ENCODE results near the gene CCDC12. TPM values are rescaled to one million over a fixed set of nuclear protein-coding genes. Genes with fewer than 3 reads are reported as not detected.

Gene CCDC12
- total RNA-seq, 2 donors from 2014 or later = 46.7 to 47.8 TPM

DNA sequence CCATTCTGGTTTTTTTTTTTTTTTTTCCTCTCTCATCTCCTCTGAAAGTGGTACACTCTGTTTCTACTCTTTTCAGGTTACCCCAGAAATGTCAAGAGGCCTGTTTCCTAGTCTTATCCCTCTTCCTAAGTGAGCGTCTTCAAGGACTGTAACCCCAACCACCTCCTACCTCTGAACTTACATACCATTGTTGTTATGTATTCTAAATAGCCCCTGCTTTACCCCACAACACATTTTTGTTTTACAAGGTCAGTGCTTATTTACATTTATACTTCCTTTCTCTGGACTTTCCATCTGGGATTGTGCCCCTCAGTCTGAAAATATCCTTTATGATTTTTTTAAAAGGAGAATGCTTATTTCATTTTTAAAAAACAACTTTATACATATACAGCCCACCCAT lies 60.3 kb downstream of the CCDC12 start:
- H3K9me3 Mint-ChIP-seq = peaks cover 18% of the 10 kb centered on the region
- H3K4me3 Mint-ChIP-seq = no peak overlapping the region
- TF ChIP-seq, protein P1, sequence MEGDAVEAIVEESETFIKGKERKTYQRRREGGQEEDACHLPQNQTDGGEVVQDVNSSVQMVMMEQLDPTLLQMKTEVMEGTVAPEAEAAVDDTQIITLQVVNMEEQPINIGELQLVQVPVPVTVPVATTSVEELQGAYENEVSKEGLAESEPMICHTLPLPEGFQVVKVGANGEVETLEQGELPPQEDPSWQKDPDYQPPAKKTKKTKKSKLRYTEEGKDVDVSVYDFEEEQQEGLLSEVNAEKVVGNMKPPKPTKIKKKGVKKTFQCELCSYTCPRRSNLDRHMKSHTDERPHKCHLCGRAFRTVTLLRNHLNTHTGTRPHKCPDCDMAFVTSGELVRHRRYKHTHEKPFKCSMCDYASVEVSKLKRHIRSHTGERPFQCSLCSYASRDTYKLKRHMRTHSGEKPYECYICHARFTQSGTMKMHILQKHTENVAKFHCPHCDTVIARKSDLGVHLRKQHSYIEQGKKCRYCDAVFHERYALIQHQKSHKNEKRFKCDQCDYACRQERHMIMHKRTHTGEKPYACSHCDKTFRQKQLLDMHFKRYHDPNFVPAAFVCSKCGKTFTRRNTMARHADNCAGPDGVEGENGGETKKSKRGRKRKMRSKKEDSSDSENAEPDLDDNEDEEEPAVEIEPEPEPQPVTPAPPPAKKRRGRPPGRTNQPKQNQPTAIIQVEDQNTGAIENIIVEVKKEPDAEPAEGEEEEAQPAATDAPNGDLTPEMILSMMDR (conservative IDR thresholded peaks at IDR 0.05) = no peak
- peaks cover 56% of the 10 kb centered on the region for H3K36me3 ChIP-seq (ENCODE audit: control insufficient read depth, insufficient read depth, low read length)
- 67 to 88% methylated on average over 1 of the region's 1 CpG for WGBS, 2 experiments (ENCODE audit: insufficient coverage in 1 of 2, insufficient read length in 1 of 2)
- no peaks in the 10 kb centered on the region for H3K4me1 Mint-ChIP-seq
- no peaks in the 10 kb centered on the region for H3K27me3 ChIP-seq (ENCODE audit: control insufficient read depth, insufficient read depth, low read length, poor library complexity, severe bottlenecking)
- H3K4me1 ChIP-seq (ENCODE audit: control insufficient read depth, insufficient read depth, low read length) = no peaks in the 10 kb centered on the region
- no peaks in the 10 kb centered on the region for H3K27me3 Mint-ChIP-seq (ENCODE audit: insufficient read depth)
- DNase-seq = no peak
- H3K9ac ChIP-seq (ENCODE audit: extremely low read depth, low read length, poor library complexity, severe bottlenecking) = no peak overlapping the region
- H3K27ac ChIP-seq (ENCODE audit: low read depth, low read length) = no peak overlapping the region
- peaks cover 23% of the 10 kb centered on the region for H3K9me3 ChIP-seq (ENCODE audit: control insufficient read depth, low read length)
- no peak overlapping the region for H3K4me3 ChIP-seq (ENCODE audit: low read length)
- H3K27ac Mint-ChIP-seq = no peak overlapping the region
- H3K36me3 Mint-ChIP-seq (ENCODE audit: low read depth) = peaks cover 48% of the 10 kb centered on the region

DNA sequence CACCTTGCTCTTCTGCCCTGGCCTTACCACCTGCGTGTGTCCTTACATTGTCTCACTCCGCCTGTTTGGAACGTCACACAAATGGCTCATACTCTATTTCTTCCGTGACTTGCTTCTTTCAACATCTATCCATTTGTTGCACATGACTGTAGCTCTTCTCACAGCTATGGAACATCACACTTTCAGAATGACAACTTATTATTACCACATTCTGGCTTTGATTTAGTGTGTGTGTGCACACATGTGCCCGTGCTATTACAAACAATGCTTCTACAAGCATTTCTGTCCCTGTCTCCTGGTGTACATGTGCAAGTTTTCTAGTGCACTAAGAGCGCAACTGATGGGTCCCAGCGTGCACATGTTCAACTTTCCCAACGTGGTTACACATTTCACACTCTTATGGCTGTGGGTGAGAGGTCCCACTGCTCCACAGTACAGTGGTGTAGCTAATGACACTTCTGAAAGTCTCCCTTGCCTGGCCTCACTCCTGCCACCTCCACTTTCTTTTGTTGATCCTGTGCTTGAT lies 61.2 kb downstream of the CCDC12 start:
- H3K27ac Mint-ChIP-seq = no peak overlapping the region
- Histone ChIP-seq H3K9ac (ENCODE audit: extremely low read depth, low read length, poor library complexity, severe bottlenecking) (no peak overlapping the region), H3K4me1 (ENCODE audit: control insufficient read depth, insufficient read depth, low read length) (no peaks in the 10 kb centered on the region), H3K27me3 (ENCODE audit: control insufficient read depth, insufficient read depth, low read length, poor library complexity, severe bottlenecking) (no peaks in the 10 kb centered on the region), H3K9me3 (ENCODE audit: control insufficient read depth, low read length) (peaks cover 23% of the 10 kb centered on the region), H3K4me3 (ENCODE audit: low read length) (no peak overlapping the region), H3K27ac (ENCODE audit: low read depth, low read length) (no peak overlapping the region), H3K36me3 (ENCODE audit: control insufficient read depth, insufficient read depth, low read length) (peaks cover 47% of the 10 kb centered on the region)
- no peak for DNase-seq
- no peaks in the 10 kb centered on the region for H3K27me3 Mint-ChIP-seq (ENCODE audit: insufficient read depth)
- no peak overlapping the region for H3K4me3 Mint-ChIP-seq
- H3K36me3 Mint-ChIP-seq (ENCODE audit: low read depth) = peaks cover 40% of the 10 kb centered on the region
- no peaks in the 10 kb centered on the region for H3K4me1 Mint-ChIP-seq
- TF ChIP-seq, protein P1 (conservative IDR thresholded peaks at IDR 0.05) = no peak
- H3K9me3 Mint-ChIP-seq = peaks cover 18% of the 10 kb centered on the region
- WGBS, 2 experiments (ENCODE audit: insufficient coverage in 1 of 2, insufficient read length in 1 of 2) = 93 to 96% methylated on average over 8 of the region's 8 CpGs

DNA sequence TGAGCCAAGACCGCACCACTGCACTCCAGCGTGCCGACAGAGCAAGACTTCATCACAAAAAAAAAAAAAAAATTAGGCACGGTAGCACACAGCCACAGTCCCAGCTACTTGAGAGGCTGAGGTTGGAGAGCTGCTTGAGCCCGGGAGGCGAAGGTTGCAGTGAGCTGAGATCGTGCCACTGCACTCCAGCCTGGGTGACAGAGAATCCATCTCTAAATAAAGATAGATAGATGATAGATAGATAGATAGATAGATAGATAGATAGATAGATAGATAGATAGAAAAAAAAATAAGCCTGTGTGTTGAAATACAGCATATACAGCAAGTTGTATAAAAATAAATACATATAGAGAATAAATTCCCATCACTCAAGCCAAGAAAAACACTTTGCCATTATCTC lies 61.7 kb downstream of the CCDC12 start:
- 92 to 96% methylated on average over 4 to 7 of the region's 7 CpGs for WGBS, 2 experiments (ENCODE audit: insufficient coverage in 1 of 2, insufficient read length in 1 of 2)
- peaks cover 23% of the 10 kb centered on the region for H3K9me3 ChIP-seq (ENCODE audit: control insufficient read depth, low read length)
- peaks cover 42% of the 10 kb centered on the region for H3K36me3 ChIP-seq (ENCODE audit: control insufficient read depth, insufficient read depth, low read length)
- H3K4me1 ChIP-seq (ENCODE audit: control insufficient read depth, insufficient read depth, low read length) = no peaks in the 10 kb centered on the region
- Mint-ChIP-seq H3K36me3 (ENCODE audit: low read depth) (peaks cover 35% of the 10 kb centered on the region), H3K9me3 (peaks cover 18% of the 10 kb centered on the region), H3K27ac (no peak overlapping the region), H3K4me3 (no peak overlapping the region), H3K27me3 (ENCODE audit: insufficient read depth) (no peaks in the 10 kb centered on the region), H3K4me1 (no peaks in the 10 kb centered on the region)
- TF ChIP-seq, protein P1 (conservative IDR thresholded peaks at IDR 0.05) = no peak
- no peak overlapping the region for H3K27ac ChIP-seq (ENCODE audit: low read depth, low read length)
- no peaks in the 10 kb centered on the region for H3K27me3 ChIP-seq (ENCODE audit: control insufficient read depth, insufficient read depth, low read length, poor library complexity, severe bottlenecking)
- no peak for DNase-seq
- no peak overlapping the region for H3K4me3 ChIP-seq (ENCODE audit: low read length)
- H3K9ac ChIP-seq (ENCODE audit: extremely low read depth, low read length, poor library complexity, severe bottlenecking) = no peak overlapping the region
